GM18868 (cell line): ENCODE data around the gene MYO9A.
"Not testable (repeated sequence)": the region's sequence is repeated elsewhere in the genome, so short reads cannot be mapped to it uniquely, and the experiment has no call there.

ENCODE experiments used
- ATAC-seq: cut with Tn5 transposase; IDR thresholded peaks from one replicate; pipeline ENCODE4 v1.9.1; 2021; ENCODE audit warnings: mild to moderate bottlenecking, moderate library complexity; ENCODE audit not compliant: unreplicated experiment

MYO9A gene

DNA sequence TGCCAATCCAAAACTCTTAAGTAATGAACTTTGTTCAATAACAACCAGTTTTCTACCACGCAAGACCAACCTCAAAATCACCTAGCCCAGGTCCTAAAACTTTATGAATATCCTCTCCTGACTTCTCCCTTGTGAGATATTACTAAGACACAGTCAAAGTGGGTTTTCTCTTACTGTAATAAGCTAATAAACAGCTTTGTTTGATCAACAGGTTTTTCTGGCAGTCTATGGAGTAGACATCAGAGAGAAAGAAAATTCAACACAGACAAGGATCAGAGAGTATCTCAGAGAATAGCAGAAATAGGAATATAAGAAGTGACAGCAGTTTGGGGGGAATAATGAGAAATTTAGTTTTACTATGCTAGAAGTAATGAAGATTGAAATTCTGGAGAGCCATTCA lies 228.0 kb downstream of the MYO9A start:
- ATAC-seq, result no peak

GRCh38 chr15:71889385-71889784 lies 228.6 kb downstream of the MYO9A start:
- peak; percentile 24 for ATAC-seq

GRCh38 chr15:71888797-71889196 lies 229.2 kb downstream of the MYO9A start:
- ATAC-seq, result peak; percentile 82

- no peak for ATAC-seq
These were observed 232.6 kb downstream of the MYO9A start for GRCh38 chr15:71885390-71885789.

DNA sequence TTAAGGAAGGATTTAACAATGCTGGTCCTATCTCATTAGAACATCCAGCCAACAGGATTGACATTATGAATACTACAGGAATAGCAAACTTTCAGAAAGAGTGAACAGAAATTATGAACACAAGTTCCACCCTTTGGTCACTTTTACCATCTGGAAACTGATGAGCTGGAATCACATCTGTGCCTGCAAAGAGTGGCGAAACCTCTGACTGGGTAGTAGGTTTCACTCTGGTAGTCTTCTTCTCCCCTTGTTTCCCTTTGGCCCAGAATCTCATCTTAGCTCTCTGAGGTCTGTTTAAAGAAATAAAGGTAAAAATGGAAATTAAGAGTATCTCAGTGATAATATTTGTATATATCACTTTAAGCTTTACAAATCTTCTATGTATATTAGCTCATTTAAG lies 234.5 kb downstream of the MYO9A start:
- ATAC-seq, result peak; percentile 62

DNA sequence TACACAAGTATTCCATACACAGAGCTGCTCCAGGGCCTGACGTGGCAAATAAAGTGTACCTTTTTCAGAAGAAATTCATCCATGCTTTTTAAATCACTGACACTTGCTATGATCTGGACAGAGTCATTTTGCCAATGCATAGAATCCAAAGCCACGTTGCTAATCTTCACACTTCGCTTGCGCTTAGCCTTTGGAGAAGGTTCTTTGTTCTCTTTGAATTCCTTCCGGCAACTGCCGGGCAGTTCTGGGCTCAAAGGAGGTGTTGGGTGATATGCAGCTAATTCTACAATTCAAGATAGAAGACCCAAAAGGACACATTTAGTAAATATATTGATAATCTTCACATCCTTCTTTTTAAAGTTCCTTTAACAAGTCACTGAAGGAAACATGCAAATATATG lies 237.7 kb downstream of the MYO9A start:
- ATAC-seq, result no peak

- peak; percentile 63 for ATAC-seq
These were observed 243.7 kb downstream of the MYO9A start for GRCh38 chr15:71874245-71874644.

DNA sequence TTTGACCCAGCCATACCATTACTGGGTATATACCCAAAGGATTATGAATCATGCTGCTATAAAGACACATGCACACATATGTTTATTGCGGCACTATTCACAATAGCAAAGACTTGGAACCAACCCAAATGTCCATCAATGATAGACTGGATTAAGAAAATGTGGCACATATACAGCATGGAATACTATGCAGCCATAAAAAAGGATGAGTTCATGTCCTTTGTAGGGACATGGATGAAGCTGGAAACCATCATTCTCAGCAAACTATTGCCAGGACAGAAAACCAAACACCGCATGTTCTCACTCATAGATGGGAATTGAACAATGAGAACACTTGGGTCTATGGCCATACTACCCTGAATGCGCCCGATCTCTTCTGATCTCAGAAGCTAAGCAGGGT lies 259.7 kb downstream of the MYO9A start:
- ATAC-seq, result not testable (repeated sequence)

GRCh38 chr15:71853543-71853942 lies 264.4 kb downstream of the MYO9A start:
- no peak for ATAC-seq

- no peak for ATAC-seq
These were observed 273.0 kb downstream of the MYO9A start for GRCh38 chr15:71844916-71845315.

DNA sequence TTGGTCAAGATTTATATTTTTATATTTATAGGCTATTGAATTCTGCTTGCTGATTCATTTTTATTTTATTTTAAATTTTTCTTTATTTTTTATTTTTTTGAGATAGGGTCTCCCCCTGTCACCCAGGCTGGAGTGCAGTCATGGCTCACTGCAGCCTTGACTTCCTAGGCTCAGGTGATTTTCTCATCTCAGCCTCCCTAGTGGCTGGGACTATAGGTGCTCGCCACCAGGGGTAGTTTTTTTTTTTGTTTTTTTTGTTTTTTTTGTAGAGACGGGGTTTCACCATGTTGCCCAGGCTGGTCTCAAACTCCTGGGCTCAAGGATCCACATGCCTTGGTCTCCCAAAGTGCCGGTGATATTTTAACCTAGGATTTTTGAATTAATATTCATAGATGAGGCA lies 276.4 kb downstream of the MYO9A start:
- ATAC-seq, result no peak

DNA sequence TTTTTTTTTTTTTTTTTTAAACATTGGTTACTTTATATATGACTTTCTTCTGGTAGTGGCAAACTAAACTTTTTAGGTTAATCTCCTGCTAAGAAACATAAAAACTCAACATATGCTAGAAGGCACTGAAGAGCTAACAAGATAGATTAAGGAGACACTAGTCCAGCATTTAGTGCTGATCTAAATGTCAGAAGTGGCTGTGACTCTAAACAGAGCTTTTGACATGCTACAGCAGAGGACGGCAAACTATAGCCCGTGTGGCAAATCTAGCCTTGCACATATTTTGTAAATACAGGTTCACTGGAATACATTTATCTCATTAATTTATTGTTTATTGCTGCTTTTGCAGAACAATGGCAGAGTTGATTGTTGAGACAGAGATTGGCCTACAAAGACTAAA lies 287.0 kb downstream of the MYO9A start:
- ATAC-seq, result no peak

DNA sequence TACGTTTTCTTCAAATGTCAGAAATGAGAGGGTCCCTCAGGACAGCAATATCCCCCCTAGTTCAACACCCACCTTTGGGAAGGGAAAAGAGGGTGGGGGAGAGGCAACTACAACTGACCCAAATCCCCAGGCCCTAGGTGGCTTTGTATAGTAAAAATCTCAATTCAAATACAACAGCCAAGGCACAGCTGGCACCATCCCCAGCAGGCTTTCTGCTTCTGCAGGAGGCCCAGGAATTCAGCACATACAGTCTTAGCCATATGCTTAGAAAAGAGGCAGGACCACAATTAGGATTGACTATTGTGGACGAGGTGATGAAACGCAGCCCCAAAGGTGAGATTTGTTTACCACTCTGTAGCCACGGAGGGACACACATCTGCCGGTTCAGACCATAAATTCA lies 291.8 kb downstream of the MYO9A start:
- no peak for ATAC-seq

GRCh38 chr15:71825021-71825730 lies 292.8 kb downstream of the MYO9A start:
- no peak for ATAC-seq

DNA sequence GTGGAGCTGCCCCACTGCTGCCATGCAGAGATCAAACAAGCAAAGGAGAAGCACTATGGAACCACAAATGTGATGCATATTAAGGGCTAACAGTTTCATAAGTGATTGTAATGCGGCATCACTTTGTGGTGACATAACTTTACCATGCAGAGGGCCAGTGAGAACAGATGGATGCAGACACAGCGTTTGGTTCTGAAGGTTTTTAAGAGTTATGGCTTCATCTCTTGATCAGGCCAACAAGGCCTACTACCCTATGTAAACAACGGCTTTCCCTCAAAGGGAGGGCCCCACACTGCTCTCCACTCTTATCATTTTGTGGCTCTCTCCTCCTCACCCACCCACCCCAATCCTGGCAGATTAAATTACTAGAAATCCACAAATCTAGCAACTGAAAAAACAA lies 294.1 kb downstream of the MYO9A start:
- ATAC-seq, result no peak

DNA sequence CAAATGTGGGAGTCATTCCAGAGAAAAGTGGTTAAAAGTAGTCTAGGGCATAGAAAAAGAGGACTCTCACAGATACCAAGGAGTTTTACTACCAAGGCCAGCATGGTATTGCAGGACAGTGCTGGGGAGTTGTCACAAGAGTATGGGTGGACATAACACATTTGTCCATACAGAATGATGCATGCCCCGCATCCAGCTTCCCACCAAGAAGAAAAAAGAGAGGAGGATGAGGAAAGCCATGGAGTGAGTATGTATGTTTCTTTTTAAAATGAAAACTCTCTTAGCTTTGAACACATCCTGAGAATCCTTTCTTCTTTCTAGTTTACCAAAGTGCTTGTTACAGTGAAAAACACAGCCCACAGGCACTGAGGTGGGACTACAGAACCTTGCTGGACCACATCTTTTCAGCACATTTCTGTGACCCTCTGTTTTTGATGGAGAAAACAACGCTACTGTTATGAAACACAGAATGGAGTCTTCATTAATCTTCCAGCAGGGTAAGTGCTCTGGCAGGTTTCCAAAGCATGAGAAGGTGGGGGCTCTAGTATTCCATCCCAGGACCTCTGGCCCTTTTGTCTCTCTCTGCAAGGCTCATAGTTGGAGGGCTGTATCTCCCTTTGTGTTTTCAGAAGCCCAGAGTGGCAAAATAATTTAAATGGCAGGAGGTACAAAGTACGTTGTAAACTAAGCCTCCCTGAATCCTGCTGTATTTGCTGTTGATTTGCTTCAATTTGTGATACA lies 294.9 kb downstream of the MYO9A start:
- ATAC-seq, result no peak

DNA sequence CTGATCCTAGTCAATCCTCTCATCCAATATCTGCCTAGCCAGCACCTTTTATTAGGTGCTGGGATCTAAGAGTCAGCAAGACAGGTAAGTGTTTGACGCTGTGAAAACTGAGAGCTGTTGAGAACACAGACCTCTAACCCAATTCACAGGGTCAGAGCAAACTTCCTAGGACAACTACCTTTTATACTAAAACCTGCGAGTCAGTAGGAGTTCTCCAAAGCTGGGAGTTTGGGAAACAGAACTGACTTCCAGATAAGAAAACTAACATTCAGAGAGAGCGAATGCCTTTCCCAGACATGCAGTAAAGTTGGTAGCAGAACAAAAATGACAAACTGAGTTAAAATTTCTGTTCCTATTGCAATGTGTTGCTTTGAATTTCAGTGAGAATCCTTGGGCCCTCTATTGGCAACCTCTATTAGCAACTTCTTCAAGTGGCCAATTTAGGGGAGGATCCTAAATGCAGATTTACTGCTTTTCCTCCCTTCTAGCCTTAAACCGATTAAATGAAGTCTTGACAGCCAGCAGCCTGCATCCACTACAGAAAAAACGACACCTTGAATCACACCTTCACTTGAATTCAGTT lies 296.3 kb downstream of the MYO9A start:
- no peak for ATAC-seq

DNA sequence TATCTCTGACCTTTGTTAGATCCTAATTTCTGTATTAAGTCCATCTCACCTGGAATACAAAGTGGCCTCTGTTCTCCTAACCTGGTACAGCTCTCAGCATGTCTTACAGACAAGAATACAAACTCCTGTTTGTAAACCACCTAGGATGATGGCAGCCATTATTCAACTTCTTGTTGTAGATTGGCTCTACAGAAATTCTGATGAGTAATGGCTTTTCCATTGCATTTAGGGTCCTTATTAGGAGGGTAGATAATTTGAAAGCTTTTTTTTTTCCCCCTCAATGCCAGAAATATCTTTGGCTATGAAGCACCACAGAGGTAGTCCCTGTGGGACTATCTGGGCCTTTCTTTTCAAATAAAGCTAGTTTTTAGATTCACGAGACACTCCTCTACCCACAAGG lies 297.8 kb downstream of the MYO9A start:
- ATAC-seq, result no peak

- no peak for ATAC-seq
These were observed 300.6 kb downstream of the MYO9A start for GRCh38 chr15:71817351-71817750.

DNA sequence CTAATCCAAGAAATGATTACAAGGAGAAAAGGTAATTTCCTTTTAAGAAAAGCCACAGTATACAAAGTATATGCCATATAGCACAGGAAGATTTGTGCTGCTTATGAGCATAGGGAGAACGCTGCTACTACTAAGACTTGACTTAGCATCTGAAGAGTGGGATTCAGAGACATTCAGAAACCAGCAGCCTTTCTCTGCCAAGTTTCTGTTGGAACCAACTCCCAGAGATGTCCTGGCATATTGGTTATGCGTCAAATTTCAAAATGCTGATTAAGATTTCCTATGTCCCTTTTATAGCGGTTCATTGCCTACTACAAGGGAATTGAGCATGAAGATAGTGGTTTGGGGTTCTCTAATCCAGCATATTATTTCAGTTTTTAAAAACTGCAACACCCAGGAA lies 302.6 kb downstream of the MYO9A start:
- ATAC-seq, result no peak

- no peak for ATAC-seq
These were observed 304.1 kb downstream of the MYO9A start for GRCh38 chr15:71813723-71814470.
